Endodermal cell (in vitro differentiated cells): ENCODE measurements around the gene DCHS1. TPM values are rescaled to one million over a fixed set of nuclear protein-coding genes. Genes with fewer than 3 reads are reported as not detected.

Source experiments
- DNase-seq: peaks from one replicate; pipeline ENCODE4 v3.0.0-alpha.2; 2017
- H3K27ac ChIP-seq: 2 replicates; pipeline ENCODE4 v1.5.1; 2013; ENCODE audit warnings: mild to moderate bottlenecking, low read depth, low read length, moderate library complexity
- H3K27me3 ChIP-seq: 2 replicates; pipeline ENCODE4 v1.6.1; 2013; ENCODE audit warnings: mild to moderate bottlenecking, low read length, moderate library complexity; ENCODE audit not compliant: insufficient read depth, control insufficient read depth, poor library complexity, severe bottlenecking
- H3K36me3 ChIP-seq: 2 replicates; pipeline ENCODE4 v1.7.0; 2013; ENCODE audit warnings: mild to moderate bottlenecking, low read length, moderate library complexity; ENCODE audit not compliant: control insufficient read depth, insufficient read depth
- H3K4me1 ChIP-seq: one replicate; pipeline ENCODE4 v1.7.0; 2013; ENCODE audit warnings: low read length; ENCODE audit not compliant: control insufficient read depth, insufficient read depth
- H3K4me3 ChIP-seq: 2 replicates; pipeline ENCODE4 v1.5.1; 2013; ENCODE audit warnings: mild to moderate bottlenecking, low read length, moderate library complexity
- H3K9ac ChIP-seq: 2 replicates; pipeline ENCODE4 v1.6.1; 2013; ENCODE audit warnings: mild to moderate bottlenecking, low read length, moderate library complexity; ENCODE audit not compliant: poor library complexity, severe bottlenecking; ENCODE audit errors: extremely low read depth
- H3K9me3 ChIP-seq: 2 replicates; pipeline ENCODE4 v1.6.1; 2013; ENCODE audit warnings: mild to moderate bottlenecking, low read length, moderate library complexity; ENCODE audit not compliant: control insufficient read depth
- H3K27ac Mint-ChIP-seq: 2 replicates; pipeline ENCODE4 v1.8.0; 2020; ENCODE audit warnings: mixed read lengths
- H3K27me3 Mint-ChIP-seq: 2 replicates; pipeline ENCODE4 v1.8.0; 2021; ENCODE audit warnings: mild to moderate bottlenecking, mixed read lengths; ENCODE audit not compliant: insufficient read depth
- H3K36me3 Mint-ChIP-seq: 2 replicates; pipeline ENCODE4 v1.8.0; 2020; ENCODE audit warnings: low read depth, mixed read lengths
- H3K4me1 Mint-ChIP-seq: 2 replicates; pipeline ENCODE4 v1.8.0; 2020; ENCODE audit warnings: mixed read lengths
- H3K4me3 Mint-ChIP-seq: 2 replicates; pipeline ENCODE4 v1.8.0; 2020; ENCODE audit warnings: mild to moderate bottlenecking, moderate library complexity, mixed read lengths
- H3K9me3 Mint-ChIP-seq: 2 replicates; pipeline ENCODE4 v1.8.0; 2020; ENCODE audit warnings: mild to moderate bottlenecking, mixed read lengths
- WGBS, 2 experiments: methylation state at CpG; one replicate each; pipeline versions ENCODE4 v1.1.5 to v1.1.7; 2013; ENCODE audit warnings: missing lambda C conversion rate in 2 of 2, mixed read lengths in 1 of 2; ENCODE audit not compliant: insufficient coverage in 1 of 2, insufficient read length in 1 of 2; 5-methylcytosine and 5-hydroxymethylcytosine counted together
- total RNA-seq, 2 donors: library from RNA; stranded (reverse); fragmentation: NEBNext Ultra II Directional in 1 of 2; extraction: Animal tissue kit (Norgen Biotek cat#: 25700) in 1 of 2; gene quantifications; 2 replicates in 1 of 2; 3 replicates in 1 of 2; pipeline ENCODE4 v1.2.1, GENCODE V29; 2021
- TF ChIP-seq, protein P1 (sequence below): fragments of 200-600 bp; sonication (generic); conservative IDR thresholded peaks from 2 replicates; pipeline ENCODE4 v1.5.0; 2021; ENCODE audit warnings: antibody characterized with exemption, mild to moderate bottlenecking

Gene DCHS1
- total RNA-seq, 2 donors from 2014 or later, result 13.7 to 14.3 TPM

- H3K4me1 Mint-ChIP-seq, result no peaks in the 10 kb centered on the region
- no peak overlapping the region for H3K9ac ChIP-seq
- WGBS, 2 experiments, result 93 to 99% methylated on average over 6 of the region's 6 CpGs
- H3K4me1 ChIP-seq, result no peaks in the 10 kb centered on the region
- peaks cover 1% of the 10 kb centered on the region for H3K27me3 Mint-ChIP-seq
- H3K4me3 Mint-ChIP-seq, result no peak overlapping the region
- H3K27ac ChIP-seq, result no peak overlapping the region
- H3K36me3 ChIP-seq, result no peaks in the 10 kb centered on the region
- peaks cover 2% of the 10 kb centered on the region for H3K36me3 Mint-ChIP-seq
- H3K4me3 ChIP-seq, result no peak overlapping the region
- H3K27ac Mint-ChIP-seq, result no peak overlapping the region
- no peaks in the 10 kb centered on the region for H3K9me3 ChIP-seq
- H3K9me3 Mint-ChIP-seq, result no peaks in the 10 kb centered on the region
- no peak for DNase-seq
- no peaks in the 10 kb centered on the region for H3K27me3 ChIP-seq
- TF ChIP-seq, protein P1, sequence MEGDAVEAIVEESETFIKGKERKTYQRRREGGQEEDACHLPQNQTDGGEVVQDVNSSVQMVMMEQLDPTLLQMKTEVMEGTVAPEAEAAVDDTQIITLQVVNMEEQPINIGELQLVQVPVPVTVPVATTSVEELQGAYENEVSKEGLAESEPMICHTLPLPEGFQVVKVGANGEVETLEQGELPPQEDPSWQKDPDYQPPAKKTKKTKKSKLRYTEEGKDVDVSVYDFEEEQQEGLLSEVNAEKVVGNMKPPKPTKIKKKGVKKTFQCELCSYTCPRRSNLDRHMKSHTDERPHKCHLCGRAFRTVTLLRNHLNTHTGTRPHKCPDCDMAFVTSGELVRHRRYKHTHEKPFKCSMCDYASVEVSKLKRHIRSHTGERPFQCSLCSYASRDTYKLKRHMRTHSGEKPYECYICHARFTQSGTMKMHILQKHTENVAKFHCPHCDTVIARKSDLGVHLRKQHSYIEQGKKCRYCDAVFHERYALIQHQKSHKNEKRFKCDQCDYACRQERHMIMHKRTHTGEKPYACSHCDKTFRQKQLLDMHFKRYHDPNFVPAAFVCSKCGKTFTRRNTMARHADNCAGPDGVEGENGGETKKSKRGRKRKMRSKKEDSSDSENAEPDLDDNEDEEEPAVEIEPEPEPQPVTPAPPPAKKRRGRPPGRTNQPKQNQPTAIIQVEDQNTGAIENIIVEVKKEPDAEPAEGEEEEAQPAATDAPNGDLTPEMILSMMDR, result no peak
These were observed 80.5 kb downstream of the DCHS1 start for GRCh38 chr11:6574816-6575715.

- H3K27me3 ChIP-seq, result no peaks in the 10 kb centered on the region
- Mint-ChIP-seq H3K27ac (no peak overlapping the region), H3K4me3 (no peak overlapping the region), H3K9me3 (no peaks in the 10 kb centered on the region), H3K4me1 (peaks cover 7% of the 10 kb centered on the region), H3K36me3 (peaks cover 2% of the 10 kb centered on the region), H3K27me3 (peaks cover 1% of the 10 kb centered on the region)
- no peaks in the 10 kb centered on the region for H3K9me3 ChIP-seq
- no peaks in the 10 kb centered on the region for H3K4me1 ChIP-seq
- H3K27ac ChIP-seq, result no peak overlapping the region
- no peak overlapping the region for H3K9ac ChIP-seq
- DNase-seq, result no peak
- H3K36me3 ChIP-seq, result no peaks in the 10 kb centered on the region
- H3K4me3 ChIP-seq, result no peak overlapping the region
- WGBS, 2 experiments, result 97% methylated on average over 2 of the region's 2 CpGs; no CpG with 5 or more reads in 1 of the 2 experiments
- TF ChIP-seq, protein P1, result no peak
These were observed 83.4 kb downstream of the DCHS1 start for GRCh38 chr11:6572215-6572614.

DNA sequence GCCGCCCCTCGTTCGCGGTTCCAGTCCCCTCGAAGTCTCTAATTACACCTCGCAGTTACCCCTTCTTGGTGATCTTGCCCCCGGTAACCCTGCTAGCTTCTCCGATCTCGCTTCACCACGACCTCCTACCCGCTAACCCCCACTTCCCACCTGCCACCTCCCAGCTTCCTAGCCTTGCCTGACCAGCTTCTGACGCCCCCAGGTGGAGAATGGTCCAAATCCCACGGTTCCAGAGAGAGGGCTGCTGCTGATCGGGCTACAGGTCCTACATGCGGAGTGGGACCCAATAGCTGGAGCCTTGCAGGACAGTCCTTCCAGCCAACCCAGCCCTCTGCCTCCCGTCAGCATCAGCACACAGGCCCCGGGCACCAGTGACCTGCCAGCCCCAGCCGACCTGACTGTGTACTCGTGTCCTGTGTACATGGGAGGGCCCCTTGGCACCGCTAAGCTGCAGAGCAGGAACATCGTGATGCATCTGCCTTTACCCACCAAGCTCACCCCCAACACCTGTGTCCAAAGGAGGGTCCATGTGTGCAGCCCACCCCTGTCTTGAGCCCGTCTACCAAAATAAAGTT is 84.1 kb downstream of the DCHS1 start:
- H3K27me3 ChIP-seq, result no peaks in the 10 kb centered on the region
- Mint-ChIP-seq H3K9me3 (no peaks in the 10 kb centered on the region), H3K4me3 (no peak overlapping the region), H3K36me3 (peaks cover 2% of the 10 kb centered on the region), H3K4me1 (peaks cover 7% of the 10 kb centered on the region), H3K27ac (no peak overlapping the region), H3K27me3 (peaks cover 1% of the 10 kb centered on the region)
- no peaks in the 10 kb centered on the region for H3K4me1 ChIP-seq
- 93 to 95% methylated on average over 14 to 22 of the region's 22 CpGs for WGBS, 2 experiments
- no peak overlapping the region for H3K27ac ChIP-seq
- H3K9ac ChIP-seq, result no peak overlapping the region
- TF ChIP-seq, protein P1, result no peak
- no peaks in the 10 kb centered on the region for H3K9me3 ChIP-seq
- peak; percentile 61 for DNase-seq
- H3K4me3 ChIP-seq, result no peak overlapping the region
- no peaks in the 10 kb centered on the region for H3K36me3 ChIP-seq

Other genes starting within 250 kb of the DCHS1 start
- gene APBB1, start 236.7 kb downstream of the DCHS1 start, total RNA-seq, result 10 to 100 TPM; 51.5 to 51.6 TPM
- gene HPX, start 214.8 kb downstream of the DCHS1 start, total RNA-seq, result 1 to 10 TPM; 3.9 to 6.0 TPM
- gene TRIM3, start 181.9 kb downstream of the DCHS1 start, total RNA-seq, result 10 to 100 TPM; 13.0 to 18.0 TPM
- 10 to 100 TPM; 56.5 to 56.8 TPM for gene ARFIP2, start 174.5 kb downstream of the DCHS1 start, total RNA-seq
- 10 to 100 TPM; 29.6 to 30.5 TPM for gene TIMM10B, start 174.3 kb downstream of the DCHS1 start, total RNA-seq
- gene DNHD1, start 158.5 kb downstream of the DCHS1 start, total RNA-seq, result 10 to 100 TPM; 11.0 to 12.2 TPM
- 10 to 100 TPM; 11.0 to 12.8 TPM for gene RRP8, start 52.2 kb downstream of the DCHS1 start, total RNA-seq
- gene ILK, start 52.0 kb downstream of the DCHS1 start, total RNA-seq, result 100 to 1,000 TPM; 125 to 136 TPM
- gene TAF10, start 43.6 kb downstream of the DCHS1 start, total RNA-seq, result 100 to 1,000 TPM; 168 to 202 TPM
- 10 to 100 TPM; 68.3 to 71.0 TPM for gene TPP1, start 36.4 kb downstream of the DCHS1 start, total RNA-seq
- 10 to 100 TPM; 57.6 to 72.6 TPM for gene MRPL17, start 27.5 kb upstream of the DCHS1 start, total RNA-seq
- gene OR2AG2, start 116.2 kb upstream of the DCHS1 start, total RNA-seq, result under 1 TPM; 0.20 to 0.68 TPM
- not detected for gene OR2AG1, start 127.2 kb upstream of the DCHS1 start, total RNA-seq
- gene OR6A2, start 143.9 kb upstream of the DCHS1 start, total RNA-seq, result under 1 TPM; 0.09 to 0.51 TPM
- not detected for gene OR10A5, start 189.9 kb upstream of the DCHS1 start, total RNA-seq
- not detected for gene OR10A2, start 207.2 kb upstream of the DCHS1 start, total RNA-seq
- not detected for gene OR10A4, start 220.8 kb upstream of the DCHS1 start, total RNA-seq
- 1 to 10 TPM in 1 of 2 donors, not detected in 1; 1.1 TPM for gene OR2D2, start 236.7 kb upstream of the DCHS1 start, total RNA-seq